Stimulated activated CD8-positive, alpha-beta memory T cell treated with anti-CD3 and anti-CD28 coated beads, Interleukin-15, amount 100 ng/mL, for 1 hour (primary cell): ENCODE measurements around the gene CERS6.
"Not testable (repeated sequence)": the region's sequence is repeated elsewhere in the genome, so short reads cannot be mapped to it uniquely, and the experiment has no call there.

Source experiments
- DNase-seq: peaks from one replicate; pipeline ENCODE4 v3.0.0-alpha.2; 2020; ENCODE audit warnings: low read depth

CERS6 gene

GRCh38 chr2:168773719-168774521, 317.8 kb downstream of the CERS6 start:
- no peak for DNase-seq

GRCh38 chr2:168775837-168776236, 319.8 kb downstream of the CERS6 start:
- no peak for DNase-seq

- no peak for DNase-seq
Measured at GRCh38 chr2:168780669-168781071, 324.6 kb downstream of the CERS6 start.

- no peak for DNase-seq
Measured at GRCh38 chr2:168781191-168781817, 325.2 kb downstream of the CERS6 start.

- no peak for DNase-seq
Measured at GRCh38 chr2:168782271-168782670, 326.2 kb downstream of the CERS6 start.

- no peak for DNase-seq
Measured at GRCh38 chr2:168784993-168785392, 328.9 kb downstream of the CERS6 start.

GRCh38 chr2:168787098-168787781, 331.2 kb downstream of the CERS6 start:
- DNase-seq: no peak

GRCh38 chr2:168787782-168788376, 331.8 kb downstream of the CERS6 start:
- DNase-seq: no peak

GRCh38 chr2:168789776-168790175, 333.7 kb downstream of the CERS6 start:
- DNase-seq: no peak

- no peak for DNase-seq
Measured at GRCh38 chr2:168790226-168790902, 334.3 kb downstream of the CERS6 start.

GRCh38 chr2:168791140-168791539, 335.1 kb downstream of the CERS6 start:
- not testable (repeated sequence) for DNase-seq

- no peak for DNase-seq
Measured at GRCh38 chr2:168793596-168793995, 337.5 kb downstream of the CERS6 start.

- no peak for DNase-seq
Measured at GRCh38 chr2:168794968-168795367, 338.9 kb downstream of the CERS6 start.

- no peak for DNase-seq
Measured at GRCh38 chr2:168796090-168796577, 340.1 kb downstream of the CERS6 start.

GRCh38 chr2:168796583-168797285, 340.7 kb downstream of the CERS6 start:
- no peak for DNase-seq

- no peak for DNase-seq
Measured at GRCh38 chr2:168797286-168797655, 341.2 kb downstream of the CERS6 start.

- DNase-seq: no peak
Measured at GRCh38 chr2:168798076-168798887, 342.2 kb downstream of the CERS6 start.

- DNase-seq: no peak
Measured at GRCh38 chr2:168798888-168799410, 342.9 kb downstream of the CERS6 start.

- DNase-seq: no peak
Measured at GRCh38 chr2:168801471-168801870, 345.4 kb downstream of the CERS6 start.
